ENCODE measurements around the gene ARFGEF3.

ARFGEF3 gene

DNA sequence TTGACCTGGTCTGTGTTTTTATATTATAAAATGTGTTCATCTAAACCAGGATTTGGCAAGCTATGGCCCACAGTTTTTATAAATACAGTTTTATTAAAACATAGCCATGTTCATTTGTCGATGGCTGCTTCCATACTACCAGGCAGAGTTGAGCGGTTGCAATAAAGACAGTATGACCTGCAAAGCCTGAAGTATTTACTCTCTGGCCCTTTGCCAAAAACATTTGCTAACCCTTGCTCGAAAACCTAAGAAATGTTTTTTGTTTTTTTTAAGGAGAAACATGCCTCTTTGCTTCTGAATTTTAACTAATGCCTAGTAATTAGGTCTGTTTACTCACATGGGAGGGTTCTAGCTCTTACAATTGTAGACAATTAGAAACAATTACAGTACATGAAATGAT, 148.6 kb downstream of the ARFGEF3 start:
- no peak for TF ChIP-seq ZFX (IDR thresholded peaks at IDR 0.05)
- TF ChIP-seq, protein P1, sequence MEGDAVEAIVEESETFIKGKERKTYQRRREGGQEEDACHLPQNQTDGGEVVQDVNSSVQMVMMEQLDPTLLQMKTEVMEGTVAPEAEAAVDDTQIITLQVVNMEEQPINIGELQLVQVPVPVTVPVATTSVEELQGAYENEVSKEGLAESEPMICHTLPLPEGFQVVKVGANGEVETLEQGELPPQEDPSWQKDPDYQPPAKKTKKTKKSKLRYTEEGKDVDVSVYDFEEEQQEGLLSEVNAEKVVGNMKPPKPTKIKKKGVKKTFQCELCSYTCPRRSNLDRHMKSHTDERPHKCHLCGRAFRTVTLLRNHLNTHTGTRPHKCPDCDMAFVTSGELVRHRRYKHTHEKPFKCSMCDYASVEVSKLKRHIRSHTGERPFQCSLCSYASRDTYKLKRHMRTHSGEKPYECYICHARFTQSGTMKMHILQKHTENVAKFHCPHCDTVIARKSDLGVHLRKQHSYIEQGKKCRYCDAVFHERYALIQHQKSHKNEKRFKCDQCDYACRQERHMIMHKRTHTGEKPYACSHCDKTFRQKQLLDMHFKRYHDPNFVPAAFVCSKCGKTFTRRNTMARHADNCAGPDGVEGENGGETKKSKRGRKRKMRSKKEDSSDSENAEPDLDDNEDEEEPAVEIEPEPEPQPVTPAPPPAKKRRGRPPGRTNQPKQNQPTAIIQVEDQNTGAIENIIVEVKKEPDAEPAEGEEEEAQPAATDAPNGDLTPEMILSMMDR (conservative IDR thresholded peaks at IDR 0.05): no peak
- no peak overlapping the region for H3K27ac ChIP-seq

DNA sequence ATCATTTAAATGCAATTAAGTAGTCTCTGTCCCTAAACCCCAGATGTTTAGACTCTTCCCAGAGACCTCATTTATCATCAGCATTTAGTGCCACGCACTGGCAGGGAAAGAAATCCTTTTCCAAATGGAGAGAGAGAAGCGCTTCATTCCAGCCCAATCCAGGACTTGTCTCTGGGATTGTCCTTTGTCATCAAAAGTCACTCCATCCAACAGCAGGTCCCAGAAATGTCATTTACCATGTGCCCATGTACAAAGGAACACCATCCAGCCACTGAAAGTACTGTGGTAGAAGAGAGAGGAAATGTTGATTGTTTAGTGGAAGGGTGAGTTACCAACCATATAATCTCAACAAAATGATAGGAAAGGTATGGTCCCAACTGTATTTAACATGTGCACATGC, 149.1 kb downstream of the ARFGEF3 start:
- no peak for TF ChIP-seq ZFX (IDR thresholded peaks at IDR 0.05)
- TF ChIP-seq, protein P1 (conservative IDR thresholded peaks at IDR 0.05): no peak
- no peak overlapping the region for H3K27ac ChIP-seq

DNA sequence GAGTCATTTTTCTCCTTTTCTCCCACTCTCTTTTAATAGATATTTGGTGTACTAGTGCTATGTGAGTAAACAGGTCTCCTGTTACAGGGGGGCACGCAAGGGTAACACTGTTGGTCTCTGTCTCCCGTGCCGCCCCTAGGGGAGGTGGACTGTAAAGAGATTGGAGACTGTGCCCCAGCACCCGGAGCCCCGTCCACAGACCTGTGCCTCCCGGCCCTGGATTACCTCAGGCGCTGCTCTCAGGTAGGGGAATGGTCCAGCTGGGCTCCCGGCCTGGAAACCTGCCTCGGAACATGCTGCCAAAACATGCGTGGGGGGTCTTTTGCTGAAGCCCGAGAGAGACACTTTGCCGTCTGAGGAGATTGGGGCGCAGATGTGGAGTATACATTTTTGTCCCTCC, 149.5 kb downstream of the ARFGEF3 start:
- H3K27ac ChIP-seq: no peak overlapping the region
- TF ChIP-seq, protein P1 (conservative IDR thresholded peaks at IDR 0.05): no peak
- TF ChIP-seq ZFX (IDR thresholded peaks at IDR 0.05): no peak

DNA sequence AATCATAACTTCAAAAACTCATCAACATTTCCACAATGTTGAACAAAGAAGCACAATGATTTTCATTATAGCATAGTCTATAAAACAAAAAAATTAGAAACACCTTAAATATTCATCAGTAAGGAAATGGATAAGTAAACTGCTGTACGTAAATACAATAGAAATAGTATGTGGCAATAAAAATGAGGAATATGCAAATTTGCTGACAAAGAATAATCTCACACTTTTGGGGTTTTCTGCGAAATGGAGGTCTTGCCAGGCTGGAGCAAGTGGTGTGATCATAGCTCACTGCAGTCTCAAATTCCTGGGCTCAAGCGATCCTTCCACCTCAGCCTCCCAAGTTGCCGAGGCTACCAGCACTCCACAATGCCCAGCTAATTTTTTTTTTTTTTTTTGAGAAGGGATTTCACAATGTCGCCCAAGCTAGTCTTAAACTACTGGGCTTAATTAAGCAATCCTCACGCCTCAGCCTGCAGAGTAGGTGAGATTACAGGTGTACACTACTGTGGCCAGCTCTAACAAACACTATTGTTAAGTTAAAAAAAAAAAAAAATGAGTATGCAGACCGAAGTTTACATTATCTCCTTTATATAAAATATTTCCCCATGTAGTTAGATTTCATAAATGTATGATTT, 157.1 kb downstream of the ARFGEF3 start:
- TF ChIP-seq ZFX (IDR thresholded peaks at IDR 0.05): no peak
- TF ChIP-seq, protein P1 (conservative IDR thresholded peaks at IDR 0.05): no peak
- H3K27ac ChIP-seq: no peak overlapping the region

DNA sequence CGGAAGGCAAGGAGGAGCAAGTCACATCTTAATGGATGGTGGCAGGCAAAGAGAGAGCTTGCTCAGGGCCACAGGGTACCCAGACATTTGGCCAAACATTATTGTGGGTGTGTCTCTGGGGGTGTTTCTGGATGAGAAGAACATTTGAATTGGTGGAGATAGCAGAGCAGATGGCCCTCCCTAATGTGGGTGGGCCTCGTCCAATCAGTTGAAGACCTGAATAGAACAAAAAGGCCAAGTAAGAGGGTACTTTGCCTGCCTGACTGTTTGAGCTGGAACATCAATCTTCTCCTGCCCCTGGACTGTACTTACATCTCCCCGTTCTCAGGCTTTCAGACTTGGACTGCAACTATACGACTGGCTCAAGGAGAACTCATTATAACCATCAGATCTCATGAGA, 160.2 kb downstream of the ARFGEF3 start:
- no peak overlapping the region for H3K27ac ChIP-seq
- TF ChIP-seq, protein P1 (conservative IDR thresholded peaks at IDR 0.05): no peak
- no peak for TF ChIP-seq ZFX (IDR thresholded peaks at IDR 0.05)

DNA sequence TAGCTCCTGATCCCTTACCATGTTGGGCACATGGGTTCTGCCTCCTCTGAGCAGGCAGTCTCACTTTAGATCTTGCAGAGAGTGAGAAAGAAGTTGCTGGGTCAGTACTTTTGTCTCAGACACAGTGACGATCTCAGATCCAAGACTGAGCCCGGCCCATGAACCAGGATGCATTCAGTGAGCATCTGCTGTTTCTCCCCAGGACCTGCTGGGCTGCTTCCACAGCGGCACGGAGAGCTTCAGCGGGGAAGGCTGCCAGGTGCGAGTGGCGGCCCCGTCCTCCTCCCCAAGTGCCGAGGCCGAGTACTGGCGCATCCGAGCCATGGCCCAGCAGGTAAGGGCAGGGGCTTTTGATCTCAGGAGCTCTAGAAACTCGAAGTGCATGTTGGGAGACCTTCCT, 162.1 kb downstream of the ARFGEF3 start:
- H3K27ac ChIP-seq: no peak overlapping the region
- TF ChIP-seq, protein P1 (conservative IDR thresholded peaks at IDR 0.05): no peak

DNA sequence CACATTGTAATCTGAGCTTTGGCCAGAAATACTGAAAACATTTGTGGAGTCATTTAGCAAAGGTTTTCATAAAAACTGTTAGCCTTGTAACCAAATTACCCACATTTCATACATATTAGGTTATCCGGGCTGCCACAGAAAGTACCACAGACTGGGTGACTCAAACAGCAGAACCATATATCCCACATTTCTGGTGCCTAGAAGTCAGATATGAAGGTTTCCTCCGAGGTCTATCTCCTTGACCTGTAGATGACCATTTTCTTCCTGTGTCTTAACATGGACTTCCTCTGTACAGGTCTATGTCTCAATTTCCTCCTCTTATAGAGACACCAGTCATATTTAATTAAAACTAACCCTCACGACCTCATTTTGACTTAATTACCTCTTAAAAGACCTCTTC, 166.5 kb downstream of the ARFGEF3 start:
- TF ChIP-seq, protein P1 (conservative IDR thresholded peaks at IDR 0.05): no peak
- no peak for TF ChIP-seq ZFX (IDR thresholded peaks at IDR 0.05)

More for the DNA sequence above, 166.5 kb downstream of the ARFGEF3 start:
- H3K27ac ChIP-seq: no peak overlapping the region

Measured in C4-2B (cell line).